ENCODE measurements around the gene ZNF444. TPM values are rescaled to one million over a fixed set of nuclear protein-coding genes. Genes with fewer than 3 reads are reported as not detected.

The ZNF444 gene
- total RNA-seq, 1 experiment from 2014 or later, result 23.4 TPM

GRCh38 chr19:56150358-56150757, 9.3 kb downstream of the ZNF444 start:
- Histone ChIP-seq H3K4me1 (replicated peaks) (no peaks in the 10 kb centered on the region), H3K9me3 (replicated peaks) (no peaks in the 10 kb centered on the region; the same call in 1 of the 2 replicates), H3K27me3 (replicated peaks) (no peaks in the 10 kb centered on the region), H3K27ac (no peak overlapping the region), H3K4me3 (no peak overlapping the region), H3K36me3 (peaks cover 35% of the 10 kb centered on the region)
- DNase-seq (ENCODE audit: low read depth in 1 of 2, low spot score in 2 of 2), result no peak

- H3K36me3 ChIP-seq, result peaks cover 24% of the 10 kb centered on the region
- H3K9me3 ChIP-seq (replicated peaks), result no peaks in the 10 kb centered on the region; the same call in 1 of the 2 replicates
- no peak overlapping the region for H3K4me3 ChIP-seq
- H3K27ac ChIP-seq, result no peak overlapping the region
- no peak for DNase-seq (ENCODE audit: low read depth in 1 of 2, low spot score in 2 of 2)
- no peaks in the 10 kb centered on the region for H3K4me1 ChIP-seq (replicated peaks)
- no peaks in the 10 kb centered on the region for H3K27me3 ChIP-seq (replicated peaks)
Measured at GRCh38 chr19:56152644-56153043, 11.6 kb downstream of the ZNF444 start.

DNA sequence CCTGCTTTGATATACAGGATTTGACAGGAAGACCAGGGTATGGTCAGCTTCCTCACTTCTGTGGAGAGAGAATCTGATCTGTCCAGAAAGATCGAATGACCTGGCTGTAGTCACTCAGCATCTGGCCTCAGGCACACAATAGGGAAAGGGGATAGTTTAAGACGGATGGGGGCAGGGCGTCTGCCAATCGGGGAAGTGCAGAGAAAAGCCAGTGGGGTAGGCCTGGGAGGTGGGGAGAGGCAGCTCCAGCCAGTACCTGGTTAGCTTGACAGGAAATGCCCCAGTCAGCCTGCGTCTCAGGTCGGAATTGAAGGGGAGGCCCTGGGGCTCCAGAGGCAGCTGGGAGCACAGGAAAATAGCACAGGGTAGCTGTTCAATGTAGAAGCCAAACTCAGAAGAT, 12.4 kb downstream of the ZNF444 start:
- H3K9me3 ChIP-seq (replicated peaks), result no peaks in the 10 kb centered on the region; the same call in 1 of the 2 replicates
- DNase-seq (ENCODE audit: low read depth in 1 of 2, low spot score in 2 of 2), result no peak
- no peak overlapping the region for H3K4me3 ChIP-seq
- no peaks in the 10 kb centered on the region for H3K4me1 ChIP-seq (replicated peaks)
- H3K27me3 ChIP-seq (replicated peaks), result no peaks in the 10 kb centered on the region
- H3K27ac ChIP-seq, result no peak overlapping the region
- H3K36me3 ChIP-seq, result peaks cover 19% of the 10 kb centered on the region

- no peak for DNase-seq (ENCODE audit: low read depth in 1 of 2, low spot score in 2 of 2)
- H3K4me3 ChIP-seq, result no peak overlapping the region
- H3K27ac ChIP-seq, result no peak overlapping the region
- H3K9me3 ChIP-seq (replicated peaks), result no peaks in the 10 kb centered on the region
- no peaks in the 10 kb centered on the region for H3K27me3 ChIP-seq (replicated peaks)
- peaks cover 19% of the 10 kb centered on the region for H3K36me3 ChIP-seq
- no peaks in the 10 kb centered on the region for H3K4me1 ChIP-seq (replicated peaks)
Measured at GRCh38 chr19:56155124-56155687, 14.1 kb downstream of the ZNF444 start.

GRCh38 chr19:56156768-56157167, 15.7 kb downstream of the ZNF444 start:
- H3K27me3 ChIP-seq (replicated peaks), result no peaks in the 10 kb centered on the region

DNA sequence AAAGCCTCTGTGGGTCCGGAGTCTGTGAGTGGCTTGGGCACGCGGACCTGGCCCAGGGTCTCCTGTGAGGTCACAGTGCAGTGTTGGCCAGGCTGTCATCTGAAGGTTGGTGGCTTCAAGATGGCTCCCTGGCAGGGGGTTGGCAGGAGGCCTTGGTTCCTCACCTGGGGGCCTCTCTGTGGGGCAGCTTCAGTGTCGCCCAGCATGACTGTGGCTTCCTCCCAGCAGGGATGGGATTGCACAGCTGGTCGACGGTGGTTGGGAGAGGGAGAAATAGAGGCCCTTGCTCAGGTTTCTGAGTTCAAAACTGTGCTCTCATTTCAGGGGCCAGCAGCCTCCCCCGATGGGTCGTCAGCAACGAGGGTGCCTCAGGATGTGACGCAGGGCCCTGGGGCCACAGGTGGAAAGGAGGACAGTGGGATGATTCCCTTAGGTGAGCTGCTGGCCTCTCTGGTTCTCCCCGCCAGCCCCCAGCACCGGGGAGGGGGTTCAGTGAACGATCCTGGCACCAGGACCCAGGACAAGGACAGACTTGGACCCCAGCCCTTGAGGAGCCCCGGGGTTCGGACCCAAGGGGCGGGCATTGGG, 17.2 kb downstream of the ZNF444 start:
- Histone ChIP-seq H3K9me3 (replicated peaks) (no peaks in the 10 kb centered on the region), H3K4me3 (no peak overlapping the region), H3K27ac (no peak overlapping the region), H3K4me1 (replicated peaks) (no peaks in the 10 kb centered on the region), H3K27me3 (replicated peaks) (no peaks in the 10 kb centered on the region), H3K36me3 (peaks cover 21% of the 10 kb centered on the region)
- DNase-seq (ENCODE audit: low read depth in 1 of 2, low spot score in 2 of 2), result no peak

More at GRCh38 chr19:56156768-56157167, 15.7 kb downstream of the ZNF444 start:
- Histone ChIP-seq H3K27ac (no peak overlapping the region), H3K36me3 (peaks cover 21% of the 10 kb centered on the region), H3K4me3 (no peak overlapping the region), H3K4me1 (replicated peaks) (no peaks in the 10 kb centered on the region), H3K9me3 (replicated peaks) (no peaks in the 10 kb centered on the region)
- DNase-seq (ENCODE audit: low read depth in 1 of 2, low spot score in 2 of 2), result no peak

- Histone ChIP-seq H3K4me1 (replicated peaks) (no peaks in the 10 kb centered on the region), H3K4me3 (no peak overlapping the region), H3K27me3 (replicated peaks) (no peaks in the 10 kb centered on the region), H3K36me3 (peaks cover 21% of the 10 kb centered on the region), H3K27ac (no peak overlapping the region), H3K9me3 (replicated peaks) (no peaks in the 10 kb centered on the region)
- DNase-seq (ENCODE audit: low read depth in 1 of 2, low spot score in 2 of 2), result no peak
Measured at GRCh38 chr19:56159009-56159559, 18.0 kb downstream of the ZNF444 start.

GRCh38 chr19:56159622-56160271, 18.7 kb downstream of the ZNF444 start:
- no peak overlapping the region for H3K27ac ChIP-seq
- no peaks in the 10 kb centered on the region for H3K9me3 ChIP-seq (replicated peaks)
- no peaks in the 10 kb centered on the region for H3K27me3 ChIP-seq (replicated peaks)
- H3K36me3 ChIP-seq, result peaks cover 21% of the 10 kb centered on the region
- DNase-seq (ENCODE audit: low read depth in 1 of 2, low spot score in 2 of 2), result no peak
- H3K4me1 ChIP-seq (replicated peaks), result no peaks in the 10 kb centered on the region
- no peak overlapping the region for H3K4me3 ChIP-seq

GRCh38 chr19:56161534-56161933, 20.4 kb downstream of the ZNF444 start:
- Histone ChIP-seq H3K27ac (no peak overlapping the region), H3K4me3 (no peak overlapping the region), H3K36me3 (peaks cover 13% of the 10 kb centered on the region), H3K9me3 (replicated peaks) (no peaks in the 10 kb centered on the region), H3K27me3 (replicated peaks) (no peaks in the 10 kb centered on the region), H3K4me1 (replicated peaks) (no peaks in the 10 kb centered on the region)
- DNase-seq (ENCODE audit: low read depth in 1 of 2, low spot score in 2 of 2), result no peak

- H3K4me3 ChIP-seq, result no peak overlapping the region
- no peak overlapping the region for H3K27ac ChIP-seq
- no peaks in the 10 kb centered on the region for H3K9me3 ChIP-seq (replicated peaks)
- no peaks in the 10 kb centered on the region for H3K4me1 ChIP-seq (replicated peaks)
- H3K36me3 ChIP-seq, result peaks cover 13% of the 10 kb centered on the region
- DNase-seq (ENCODE audit: low read depth in 1 of 2, low spot score in 2 of 2), result no peak
- no peaks in the 10 kb centered on the region for H3K27me3 ChIP-seq (replicated peaks)
Measured at GRCh38 chr19:56162258-56162657, 21.2 kb downstream of the ZNF444 start.

- H3K4me3 ChIP-seq, result no peak overlapping the region
- H3K4me1 ChIP-seq (replicated peaks), result no peaks in the 10 kb centered on the region
- DNase-seq (ENCODE audit: low read depth in 1 of 2, low spot score in 2 of 2), result no peak
- peaks cover 13% of the 10 kb centered on the region for H3K36me3 ChIP-seq
- H3K27ac ChIP-seq, result no peak overlapping the region
- no peaks in the 10 kb centered on the region for H3K27me3 ChIP-seq (replicated peaks)
- H3K9me3 ChIP-seq (replicated peaks), result no peaks in the 10 kb centered on the region
Measured at GRCh38 chr19:56163097-56163496, 22.0 kb downstream of the ZNF444 start.

GRCh38 chr19:56167064-56167578, 26.0 kb downstream of the ZNF444 start:
- no peak for DNase-seq (ENCODE audit: low read depth in 1 of 2, low spot score in 2 of 2)
- no peaks in the 10 kb centered on the region for H3K36me3 ChIP-seq
- H3K9me3 ChIP-seq (replicated peaks), result no peaks in the 10 kb centered on the region
- H3K27me3 ChIP-seq (replicated peaks), result no peaks in the 10 kb centered on the region
- no peak overlapping the region for H3K27ac ChIP-seq
- H3K4me3 ChIP-seq, result no peak overlapping the region
- no peaks in the 10 kb centered on the region for H3K4me1 ChIP-seq (replicated peaks)

DNA sequence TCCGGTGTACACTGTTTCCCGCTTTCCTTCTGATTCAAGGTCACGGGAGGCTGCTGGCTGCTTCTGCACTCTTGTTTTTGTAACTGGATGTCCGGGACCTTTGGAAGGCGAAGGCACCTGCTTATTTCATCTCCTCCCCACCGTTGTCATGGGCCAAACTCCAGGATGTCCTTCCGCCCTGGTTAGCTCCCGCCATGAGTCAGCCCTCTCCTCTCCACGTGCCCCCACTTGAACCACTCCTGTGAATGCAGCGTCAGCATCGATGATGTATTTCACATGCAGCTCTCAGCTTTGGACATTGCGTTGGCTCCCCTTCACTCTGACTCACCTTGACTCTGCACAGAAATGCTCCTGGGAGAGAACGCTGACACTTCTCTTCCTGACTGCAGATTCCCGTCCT, 29.2 kb downstream of the ZNF444 start:
- H3K4me3 ChIP-seq, result no peak overlapping the region
- no peak for DNase-seq (ENCODE audit: low read depth in 1 of 2, low spot score in 2 of 2)
- no peak overlapping the region for H3K27ac ChIP-seq
- no peaks in the 10 kb centered on the region for H3K27me3 ChIP-seq (replicated peaks)
- H3K4me1 ChIP-seq (replicated peaks), result no peaks in the 10 kb centered on the region
- no peaks in the 10 kb centered on the region for H3K9me3 ChIP-seq (replicated peaks)
- no peaks in the 10 kb centered on the region for H3K36me3 ChIP-seq

- DNase-seq (ENCODE audit: low read depth in 1 of 2, low spot score in 2 of 2), result no peak
- no peaks in the 10 kb centered on the region for H3K36me3 ChIP-seq
- H3K27me3 ChIP-seq (replicated peaks), result no peaks in the 10 kb centered on the region
- H3K27ac ChIP-seq, result no peak overlapping the region
- H3K4me1 ChIP-seq (replicated peaks), result no peaks in the 10 kb centered on the region
- no peaks in the 10 kb centered on the region for H3K9me3 ChIP-seq (replicated peaks)
- H3K4me3 ChIP-seq, result no peak overlapping the region
Measured at GRCh38 chr19:56174086-56174485, 33.0 kb downstream of the ZNF444 start.

Measured in SJSA1 (cell line).